PC-3 (cell line): ENCODE measurements around the gene JARID2. TPM values are rescaled to one million over a fixed set of nuclear protein-coding genes. Genes with fewer than 3 reads are reported as not detected.

Experiments
- ATAC-seq: fragments of 200-7000 bp; cut with Tn5 transposase; 2 replicates; pipeline ENCODE4 v1.9.1; 2020; ENCODE audit warnings: mild to moderate bottlenecking, moderate library complexity
- BruUV-seq: library from RNA; stranded (reverse); fragments of 400-500 nt; replicated peaks from 2 replicates; lab custom pipeline; 2021; lab: Mats Ljungman, UMichigan
- CTCF ChIA-PET: fragments of 300-600 bp; sonication (Branson Sonifier 250); formaldehyde crosslinking; loops from one replicate; lab custom pipeline; 2022; ENCODE audit warnings: antibody characterized with exemption; lab: Charles Lee
- POLR2A ChIA-PET: fragments of 300-600 bp; sonication (Branson Sonifier 250); formaldehyde crosslinking; loops from one replicate; lab custom pipeline; 2022; ENCODE audit warnings: antibody characterized with exemption; ENCODE audit not compliant: unreplicated experiment; lab: Charles Lee
- DNase-seq: peaks from one replicate; pipeline ENCODE4 v3.0.0-alpha.2; 2015
- H2AFZ ChIP-seq: fragments of 300-600 bp; sonication (generic); 2 replicates; pipeline ENCODE4 v1.6.0; 2016; ENCODE audit warnings: antibody characterized with exemption, low read length
- H3F3A ChIP-seq: fragments of 300-600 bp; sonication (generic); one replicate; pipeline ENCODE4 v1.6.0; 2017; ENCODE audit warnings: antibody characterized with exemption, low read length, control low read depth, mild to moderate bottlenecking; ENCODE audit not compliant: unreplicated experiment
- H3K27ac ChIP-seq: fragments of 300-600 bp; sonication (generic); 2 replicates; pipeline ENCODE4 v1.5.1; 2016; ENCODE audit warnings: mild to moderate bottlenecking, low read length
- H3K27me3 ChIP-seq: fragments of 300-600 bp; sonication (generic); 2 replicates; pipeline ENCODE4 v1.6.1; 2016; ENCODE audit warnings: low read length, mixed read lengths
- H3K36me3 ChIP-seq: fragments of 300-600 bp; sonication (generic); 2 replicates; pipeline ENCODE4 v1.6.1; 2016; ENCODE audit warnings: low read depth, mixed run types, low read length, mixed read lengths
- H3K4me1 ChIP-seq: fragments of 300-600 bp; sonication (generic); 2 replicates; pipeline ENCODE4 v1.5.1; 2016; ENCODE audit warnings: low read length; ENCODE audit not compliant: insufficient read depth
- H3K4me2 ChIP-seq: fragments of 300-600 bp; sonication (generic); 2 replicates; pipeline ENCODE4 v1.6.0; 2016; ENCODE audit warnings: low read length
- H3K4me3 ChIP-seq: fragments of 300-600 bp; sonication (generic); 2 replicates; pipeline ENCODE4 v1.5.1; 2016; ENCODE audit warnings: mild to moderate bottlenecking, low read length, mixed read lengths
- H3K79me2 ChIP-seq: fragments of 300-600 bp; sonication (generic); 2 replicates; pipeline ENCODE4 v1.6.1; 2017; ENCODE audit warnings: low read length, mixed read lengths
- H3K9ac ChIP-seq: fragments of 300-600 bp; sonication (generic); 2 replicates; pipeline ENCODE4 v1.6.0; 2016; ENCODE audit warnings: mild to moderate bottlenecking, low read length
- H3K9me2 ChIP-seq: fragments of 300-600 bp; sonication (generic); replicated peaks from 2 replicates; pipeline ENCODE4 v1.6.1; 2016; ENCODE audit warnings: mixed run types, low read length, mixed read lengths
- H3K9me3 ChIP-seq: fragments of 300-600 bp; sonication (generic); 2 replicates; pipeline ENCODE4 v1.6.1; 2016; ENCODE audit warnings: low read length, mixed read lengths
- H4K20me1 ChIP-seq: fragments of 300-600 bp; sonication (generic); 2 replicates; pipeline ENCODE4 v1.6.1; 2016; ENCODE audit warnings: low read length, mixed read lengths
- CTCF ChIP-seq: fragments of 300-600 bp; sonication (generic); conservative IDR thresholded peaks from 2 replicates; pipeline ENCODE4 v1.5.1; 2017; ENCODE audit warnings: antibody characterized with exemption, low read depth, mild to moderate bottlenecking, low read length
- EZH2 ChIP-seq: fragments of 300-600 bp; sonication (generic); IDR thresholded peaks from one replicate; pipeline ENCODE4 v1.6.1; 2017; ENCODE audit warnings: antibody characterized with exemption, mild to moderate bottlenecking, low read length; ENCODE audit not compliant: unreplicated experiment
- EZH2phosphoT487 ChIP-seq: fragments of 300-600 bp; sonication (generic); IDR thresholded peaks from 2 replicates; pipeline ENCODE4 v1.6.1; 2018; ENCODE audit warnings: mild to moderate bottlenecking, antibody characterized with exemption, low read length, borderline replicate concordance
- intact Hi-C: fragments of 100-400 bp; cut with micrococcal nuclease; formaldehyde crosslinking; loops from 2 replicates; pipeline ENCODE4 v1.9.0; 2023
- total RNA-seq: library from RNA; depleted of rRNA; stranded (reverse); fragments of >200 nt; gene quantifications from 2 replicates; pipeline ENCODE4 v1.2.3, GENCODE V29; 2014

Gene JARID2
- total RNA-seq, 1 experiment from 2014 or later: 11.0 TPM

GRCh38 chr6:15255481-15255880, 9.6 kb downstream of the JARID2 start:
- Histone ChIP-seq H3K36me3 (no peaks in the 10 kb centered on the region), H3K9ac (no peak overlapping the region), H3K9me2 (no peaks in the 10 kb centered on the region), H3K27ac (no peak overlapping the region), H3K27me3 (no peaks in the 10 kb centered on the region), H3K4me2 (no peak overlapping the region), H4K20me1 (peaks cover 76% of the 10 kb centered on the region), H3K79me2 (peaks cover 100% of the 10 kb centered on the region), H3K9me3 (no peaks in the 10 kb centered on the region), H3K4me1 (peaks cover 37% of the 10 kb centered on the region), H2AFZ (no peak overlapping the region), H3F3A (no peaks in the 10 kb centered on the region), H3K4me3 (no peak overlapping the region)
- DNase-seq (no peak), ATAC-seq (no peak)
- BruUV-seq: no TSS peak
- TF ChIP-seq EZH2phosphoT487 (no peak), EZH2 (no peak), CTCF (no peak)
- CTCF ChIA-PET: interaction anchor here (0.7 kb wide), 1 partner anchor 88 kb away, joined by 3 read pairs; no protein-coding TSS in a partner anchor
- intact Hi-C loops: loop anchor here (5.0 kb wide), 1 partner anchor 37 kb away; no protein-coding TSS in a partner anchor
- POLR2A ChIA-PET: no interaction called here

GRCh38 chr6:15255909-15256395, 10.1 kb downstream of the JARID2 start:
- Histone ChIP-seq H4K20me1 (peaks cover 75% of the 10 kb centered on the region), H3F3A (no peaks in the 10 kb centered on the region), H3K36me3 (no peaks in the 10 kb centered on the region), H3K4me1 (peaks cover 34% of the 10 kb centered on the region), H3K9me2 (no peaks in the 10 kb centered on the region), H3K27me3 (no peaks in the 10 kb centered on the region), H3K9me3 (no peaks in the 10 kb centered on the region), H3K4me3 (no peak overlapping the region), H3K4me2 (no peak overlapping the region), H2AFZ (no peak overlapping the region), H3K9ac (no peak overlapping the region), H3K79me2 (peaks cover 100% of the 10 kb centered on the region), H3K27ac (no peak overlapping the region)
- DNase-seq (no peak), ATAC-seq (no peak)
- TF ChIP-seq EZH2phosphoT487 (no peak), EZH2 (no peak), CTCF (no peak)
- ChIA-PET POLR2A (no interaction called here), CTCF (no interaction called here)
- BruUV-seq: no TSS peak
- intact Hi-C loops: loop anchor here (5.0 kb wide), 1 partner anchor 36 kb away; no protein-coding TSS in a partner anchor

- Histone ChIP-seq H3K4me1 (peaks cover 27% of the 10 kb centered on the region), H3K4me2 (no peak overlapping the region), H3K9me3 (no peaks in the 10 kb centered on the region), H2AFZ (no peak overlapping the region), H4K20me1 (peaks cover 72% of the 10 kb centered on the region), H3K9me2 (no peaks in the 10 kb centered on the region), H3K36me3 (no peaks in the 10 kb centered on the region), H3F3A (no peaks in the 10 kb centered on the region), H3K4me3 (no peak overlapping the region), H3K9ac (no peak overlapping the region), H3K27ac (no peak overlapping the region), H3K27me3 (no peaks in the 10 kb centered on the region), H3K79me2 (peaks cover 100% of the 10 kb centered on the region)
- ATAC-seq (no peak), DNase-seq (no peak)
- TF ChIP-seq EZH2phosphoT487 (no peak), CTCF (no peak), EZH2 (no peak)
- intact Hi-C loops: loop anchor here (5.0 kb wide), 1 partner anchor 36 kb away; no protein-coding TSS in a partner anchor
- ChIA-PET CTCF (no interaction called here), POLR2A (no interaction called here)
- no TSS peak for BruUV-seq
Observed at GRCh38 chr6:15256538-15257271, 10.8 kb downstream of the JARID2 start.
